HepG2 (cell line): ENCODE measurements around the gene SLC9A5. TPM values are rescaled to one million over a fixed set of nuclear protein-coding genes. Genes with fewer than 3 reads are reported as not detected.

Experiments
- CBX5 ChIP-seq: sonication (generic); formaldehyde crosslinking; IDR thresholded peaks from 2 replicates; pipeline ENCODE4 v1.4.0; 2020; ENCODE audit warnings: missing genetic modification reagents, borderline replicate concordance
- RXRB ChIP-seq: IDR thresholded peaks from 2 replicates; pipeline ENCODE4 v1.6.1; 2016; ENCODE audit warnings: borderline replicate concordance, missing genetic modification reagents, missing compliant biosample characterization
- ZBTB2 ChIP-seq: sonication (generic); formaldehyde crosslinking; IDR thresholded peaks from 2 replicates; pipeline ENCODE4 v1.8.0; 2022; ENCODE audit warnings: low read depth, missing genetic modification reagents
- ZBTB4 ChIP-seq: sonication (generic); formaldehyde crosslinking; IDR thresholded peaks from 2 replicates; pipeline ENCODE4 v1.4.0; 2020; ENCODE audit warnings: missing genetic modification reagents, mild to moderate bottlenecking, borderline replicate concordance
- ZBTB40 ChIP-seq, 2 experiments: fragments of 450-650 bp in 1 of 2; sonication (generic) in 1 of 2; formaldehyde crosslinking in 1 of 2; IDR thresholded peaks; 2 replicates each; pipeline versions ENCODE4 v1.6.1 to v1.8.0; 2016 to 2022; ENCODE audit warnings: antibody characterized with exemption in 1 of 2, mild to moderate bottlenecking in 1 of 2, missing genetic modification reagents in 1 of 2
- ZNF280D ChIP-seq: sonication (generic); formaldehyde crosslinking; IDR thresholded peaks from 2 replicates; pipeline ENCODE4 v1.5.1; 2020; ENCODE audit warnings: mild to moderate bottlenecking, missing genetic modification reagents
- ZNF781 ChIP-seq: sonication (generic); formaldehyde crosslinking; IDR thresholded peaks from 2 replicates; pipeline ENCODE4 v1.5.1; 2020; ENCODE audit warnings: borderline replicate concordance, mild to moderate bottlenecking, missing genetic modification reagents; ENCODE audit errors: not compliant biosample characterization
- ZSCAN30 ChIP-seq: sonication (generic); formaldehyde crosslinking; IDR thresholded peaks from 2 replicates; pipeline ENCODE4 v1.5.0; 2020; ENCODE audit warnings: mild to moderate bottlenecking, missing genetic modification reagents
- polyA plus RNA-seq, 8 experiments: library from polyadenylated mRNA; depleted of rRNA in 3 of 8; stranded (reverse) in 7 of 8; unstranded in 1 of 8; fragments of >200 nt; fragmentation: Illumina TruSeq in 4 of 8; extraction: Trizol in 4 of 8; gene quantifications; 2 replicates each; pipeline versions ENCODE4 v1.2.1 to v1.2.3, GENCODE V29; 2011 to 2016; ENCODE audit warnings: low read depth in 4 of 8, missing spikeins in 1 of 8, mixed read lengths in 1 of 8; ENCODE audit not compliant: insufficient read depth in 1 of 8
- total RNA-seq, 5 experiments: library from RNA; depleted of rRNA; stranded (reverse); fragments of >200 nt; fragmentation: Illumina TruSeq; extraction: Trizol; gene quantifications; 2 replicates each; pipeline ENCODE4 v1.2.3, GENCODE V29; 2016; ENCODE audit warnings: low read depth in 1 of 5

The SLC9A5 gene
- total and polyA plus RNA-seq, 2 of the 13 experiments (the other 11 are each of a cell fraction or from before 2014, with no cell fraction given) = 0.58 to 1.4 TPM

GRCh38 chr16:67210069-67210937 lies 38.5 kb upstream of the SLC9A5 start (continued):
- TF ChIP-seq ZBTB2 (CRISPR knock-in tag) (0 out of 2 replicates have a peak, but pooled peaks have one; percentile 30), ZBTB4 (CRISPR knock-in tag) (peak; percentile 39; the same call in 1 of the 2 replicates), ZNF280D (CRISPR knock-in tag) (0 out of 2 replicates have a peak, but pooled peaks have one; percentile 41), RXRB (peak; percentile 4; the same call in 1 of the 2 replicates), ZNF781 (CRISPR knock-in tag) (peak; percentile 18), ZSCAN30 (CRISPR knock-in tag) (no peak), ZBTB40 (IDR thresholded peaks at IDR 0.05) (no peak), ZBTB40 (CRISPR knock-in tag; IDR thresholded peaks at IDR 0.05) (peak; percentile 57; the same call in 1 of the 2 replicates), CBX5 (CRISPR knock-in tag) (no peak)
